Fibroblast of villous mesenchyme (primary cell): ENCODE data around the gene PCAT6. TPM values are rescaled to one million over a fixed set of nuclear protein-coding genes. Genes with fewer than 3 reads are reported as not detected.

Experiments
- DNase-seq: peaks from one replicate; pipeline ENCODE4 v3.0.0-alpha.2; 2010; ENCODE audit warnings: low read depth
- H3K4me3 ChIP-seq: 2 replicates; pipeline ENCODE4 v1.5.1; 2011; ENCODE audit warnings: low read depth, mild to moderate bottlenecking, low read length
- total RNA-seq: library from RNA; depleted of rRNA; stranded (reverse); fragments of >200 nt; gene quantifications from 2 replicates; pipeline ENCODE4 v1.2.3, GENCODE V29; 2012
- TF ChIP-seq, protein P1 (sequence below): IDR thresholded peaks from 2 replicates; pipeline ENCODE4 v1.5.1; 2012; ENCODE audit warnings: low read depth, mild to moderate bottlenecking, low read length; ENCODE audit not compliant: insufficient read depth

PCAT6 gene
- total RNA-seq, 1 donor: not detected

DNA sequence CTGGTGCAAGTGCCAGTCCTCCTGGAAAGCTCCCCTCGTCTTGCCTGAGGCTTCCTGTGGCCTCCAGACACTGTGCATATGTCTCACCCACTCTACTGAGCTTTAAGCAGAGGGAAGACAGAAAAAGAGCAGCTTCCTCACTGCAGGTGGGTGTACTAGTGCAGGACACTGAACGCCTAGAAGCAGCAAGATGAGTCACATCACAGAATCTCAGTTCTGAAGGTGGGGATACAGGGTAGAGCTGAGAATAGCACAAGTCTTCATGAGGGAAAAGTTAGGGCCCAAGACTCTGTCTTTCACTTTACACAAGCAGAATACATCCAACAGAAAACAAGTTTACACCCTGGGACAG, 37.4 kb downstream of the PCAT6 start:
- TF ChIP-seq, protein P1, sequence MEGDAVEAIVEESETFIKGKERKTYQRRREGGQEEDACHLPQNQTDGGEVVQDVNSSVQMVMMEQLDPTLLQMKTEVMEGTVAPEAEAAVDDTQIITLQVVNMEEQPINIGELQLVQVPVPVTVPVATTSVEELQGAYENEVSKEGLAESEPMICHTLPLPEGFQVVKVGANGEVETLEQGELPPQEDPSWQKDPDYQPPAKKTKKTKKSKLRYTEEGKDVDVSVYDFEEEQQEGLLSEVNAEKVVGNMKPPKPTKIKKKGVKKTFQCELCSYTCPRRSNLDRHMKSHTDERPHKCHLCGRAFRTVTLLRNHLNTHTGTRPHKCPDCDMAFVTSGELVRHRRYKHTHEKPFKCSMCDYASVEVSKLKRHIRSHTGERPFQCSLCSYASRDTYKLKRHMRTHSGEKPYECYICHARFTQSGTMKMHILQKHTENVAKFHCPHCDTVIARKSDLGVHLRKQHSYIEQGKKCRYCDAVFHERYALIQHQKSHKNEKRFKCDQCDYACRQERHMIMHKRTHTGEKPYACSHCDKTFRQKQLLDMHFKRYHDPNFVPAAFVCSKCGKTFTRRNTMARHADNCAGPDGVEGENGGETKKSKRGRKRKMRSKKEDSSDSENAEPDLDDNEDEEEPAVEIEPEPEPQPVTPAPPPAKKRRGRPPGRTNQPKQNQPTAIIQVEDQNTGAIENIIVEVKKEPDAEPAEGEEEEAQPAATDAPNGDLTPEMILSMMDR: no peak
- DNase-seq: no peak
- no peak overlapping the region for H3K4me3 ChIP-seq

DNA sequence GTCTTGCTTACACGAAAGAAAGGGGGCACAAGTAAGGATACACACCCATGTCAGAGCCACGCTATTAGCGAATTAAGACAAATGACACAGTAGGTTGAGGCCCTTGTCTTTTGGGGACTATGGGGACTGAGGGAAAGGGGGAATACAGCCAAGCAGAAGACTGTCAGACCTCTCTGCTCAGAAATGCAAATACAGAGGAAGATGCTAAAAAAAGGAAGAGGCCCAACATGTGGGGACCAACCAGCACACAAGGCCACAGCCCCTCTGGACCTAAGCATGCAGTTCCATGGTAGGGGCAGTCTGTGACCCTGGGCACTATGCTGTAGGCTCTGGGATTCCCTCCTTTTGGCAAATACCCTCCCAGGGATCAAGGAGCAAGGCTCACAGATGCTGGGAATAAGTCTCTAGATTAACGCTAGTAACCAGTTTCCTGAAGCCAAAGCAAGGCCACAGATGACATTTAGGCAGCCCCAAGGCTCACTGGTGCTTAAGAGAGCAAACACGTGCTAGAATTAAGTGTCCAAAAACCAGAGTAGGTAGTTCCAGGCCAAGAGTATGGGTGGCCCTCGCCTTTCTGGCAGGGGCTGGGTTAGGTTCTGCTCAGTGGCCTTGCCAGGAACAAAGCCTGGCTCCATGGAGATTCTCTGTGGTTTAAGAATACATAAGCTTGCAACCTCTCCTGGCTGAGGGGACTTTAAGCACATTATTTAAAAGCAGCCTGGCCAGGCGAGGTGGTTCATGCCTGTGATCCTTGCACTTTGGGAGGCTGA, 40.0 kb downstream of the PCAT6 start:
- no peak overlapping the region for H3K4me3 ChIP-seq
- TF ChIP-seq, protein P1: no peak
- no peak for DNase-seq

DNA sequence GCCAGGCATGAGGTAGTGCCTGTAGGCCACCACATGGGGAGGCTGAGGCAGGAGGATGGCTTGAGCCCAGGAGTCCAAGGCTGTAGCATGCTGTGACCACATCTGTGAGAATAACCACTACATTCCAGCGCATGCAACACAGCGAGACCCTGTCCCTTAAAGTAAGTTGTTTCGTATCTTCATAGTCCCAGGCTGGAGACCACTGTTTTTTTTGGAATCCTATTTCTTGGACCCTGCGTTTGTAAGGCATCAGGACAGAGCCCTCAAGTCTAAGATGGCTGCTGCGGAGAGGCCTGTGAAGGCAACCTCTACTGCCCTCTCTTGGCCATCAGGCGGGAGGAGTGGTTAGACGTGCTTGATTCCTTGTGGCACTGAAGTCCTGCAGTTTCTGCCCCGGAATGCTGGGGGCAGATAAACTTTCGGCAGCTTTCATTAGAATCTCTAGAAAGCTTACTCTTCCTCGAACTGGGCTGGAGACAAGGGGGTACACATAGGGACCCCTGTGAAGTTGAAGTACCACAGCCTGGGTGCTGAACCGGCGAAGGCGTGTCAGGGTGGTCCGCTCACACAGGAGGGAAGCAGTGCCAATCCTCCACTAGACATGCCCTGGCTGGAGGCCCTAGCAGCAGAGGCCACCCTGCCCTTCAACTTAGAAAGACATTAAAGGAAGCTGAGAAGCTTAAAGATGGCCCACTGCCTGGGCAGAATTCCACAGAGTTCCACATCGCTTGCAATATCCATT, 41.6 kb downstream of the PCAT6 start:
- TF ChIP-seq, protein P1: peak; percentile 73
- DNase-seq: peak; percentile 63
- H3K4me3 ChIP-seq: no peak overlapping the region

DNA sequence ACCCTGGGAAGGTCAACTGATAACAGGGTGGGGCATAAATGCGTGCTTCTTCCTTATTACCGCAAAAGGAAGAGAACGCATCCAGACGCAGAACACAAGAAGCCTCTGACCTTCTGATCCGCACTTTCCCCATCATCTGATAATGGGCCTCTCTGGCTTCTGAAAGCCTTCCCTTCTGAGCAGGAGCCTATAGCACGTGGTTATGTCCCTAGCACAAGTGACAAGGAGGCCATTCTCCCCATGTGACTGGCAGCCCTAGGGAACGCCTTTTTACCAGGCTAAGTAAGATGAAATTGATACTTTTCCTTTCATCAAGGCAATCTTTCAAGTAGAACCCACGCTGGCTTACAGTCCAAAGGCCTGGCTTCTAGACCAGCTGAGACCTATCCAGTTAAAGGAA, 44.0 kb downstream of the PCAT6 start:
- TF ChIP-seq, protein P1: no peak
- DNase-seq: no peak
- no peak overlapping the region for H3K4me3 ChIP-seq

DNA sequence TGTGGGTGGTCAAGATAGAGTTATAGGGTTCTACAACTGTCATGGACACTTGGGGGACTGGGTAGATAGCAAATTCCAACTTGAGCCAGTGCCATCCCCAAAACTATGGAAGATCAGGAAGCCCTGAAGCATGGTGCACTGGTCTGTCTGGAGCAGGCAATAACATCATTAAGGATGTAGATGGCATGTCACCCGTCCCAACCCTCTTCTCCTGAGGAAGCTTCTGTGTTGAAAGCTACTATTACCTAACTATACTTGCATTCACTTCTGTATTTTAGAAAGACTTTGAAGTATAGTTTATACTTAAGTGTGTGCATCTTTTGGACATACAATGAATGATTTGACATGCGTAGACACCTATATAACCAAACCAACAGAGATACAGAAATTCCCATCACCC, 45.3 kb downstream of the PCAT6 start:
- TF ChIP-seq, protein P1: no peak
- DNase-seq: no peak
- no peak overlapping the region for H3K4me3 ChIP-seq

DNA sequence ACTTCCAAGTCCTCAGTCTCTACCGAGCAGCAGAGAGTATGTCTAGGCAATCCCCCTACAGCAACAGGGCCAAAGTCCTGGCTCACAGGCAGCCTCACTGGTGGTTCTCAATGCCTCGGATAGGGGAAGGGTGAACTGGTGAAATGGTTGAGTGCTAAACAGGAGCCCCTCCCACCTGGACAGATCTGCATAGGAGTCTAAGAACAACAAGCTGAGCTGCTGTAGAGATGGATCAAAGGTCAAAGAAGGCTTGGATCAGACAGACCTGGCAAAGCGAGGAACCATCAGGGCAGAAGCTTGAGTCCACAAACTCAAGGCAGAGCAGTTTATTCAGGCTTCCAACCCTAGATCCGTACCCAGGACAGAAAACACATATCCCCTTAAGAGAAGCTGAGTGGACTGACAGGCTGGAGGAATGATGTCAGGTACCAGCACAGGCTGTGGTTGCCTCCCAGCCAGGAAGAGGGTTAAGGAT, 46.4 kb downstream of the PCAT6 start:
- no peak overlapping the region for H3K4me3 ChIP-seq
- no peak for DNase-seq
- TF ChIP-seq, protein P1: no peak
